ENCODE data around the gene BNIP3.
"Not testable (repeated sequence)": the region's sequence is repeated elsewhere in the genome, so short reads cannot be mapped to it uniquely, and the experiment has no call there.

The BNIP3 gene

GRCh38 chr10:131977323-131978096 lies 4.2 kb downstream of the BNIP3 start:
- no peak for DNase-seq

GRCh38 chr10:131975796-131976195 lies 5.9 kb downstream of the BNIP3 start:
- no peak for DNase-seq

GRCh38 chr10:131975003-131975402 lies 6.7 kb downstream of the BNIP3 start:
- DNase-seq, result no peak

- no peak for DNase-seq
Measured at GRCh38 chr10:131974034-131974817, 7.5 kb downstream of the BNIP3 start.

- DNase-seq, result no peak
Measured at GRCh38 chr10:131973160-131973951, 8.4 kb downstream of the BNIP3 start.

- no peak for DNase-seq
Measured at GRCh38 chr10:131972474-131973071, 9.2 kb downstream of the BNIP3 start.

GRCh38 chr10:131971591-131971990 lies 10.1 kb downstream of the BNIP3 start:
- no peak for DNase-seq

- DNase-seq, result no peak
Measured at GRCh38 chr10:131970946-131971345, 10.8 kb downstream of the BNIP3 start.

- DNase-seq, result no peak
Measured at GRCh38 chr10:131968949-131969348, 12.8 kb downstream of the BNIP3 start.

GRCh38 chr10:131964298-131964697 lies 17.4 kb downstream of the BNIP3 start:
- DNase-seq, result no peak

GRCh38 chr10:131963811-131964210 lies 17.9 kb downstream of the BNIP3 start:
- no peak for DNase-seq

- DNase-seq, result no peak
Measured at GRCh38 chr10:131963350-131963749, 18.4 kb downstream of the BNIP3 start.

GRCh38 chr10:131961777-131962662 lies 19.7 kb downstream of the BNIP3 start:
- DNase-seq, result no peak

GRCh38 chr10:131961047-131961776 lies 20.5 kb downstream of the BNIP3 start:
- DNase-seq, result no peak

GRCh38 chr10:131960631-131961046 lies 21.1 kb downstream of the BNIP3 start:
- no peak for DNase-seq

- DNase-seq, result no peak
Measured at GRCh38 chr10:131959841-131960240, 21.9 kb downstream of the BNIP3 start.

- no peak for DNase-seq
Measured at GRCh38 chr10:131955591-131956340, 26.0 kb downstream of the BNIP3 start.

- DNase-seq, result no peak
Measured at GRCh38 chr10:131954356-131954965, 27.3 kb downstream of the BNIP3 start.

- not testable (repeated sequence) for DNase-seq
Measured at GRCh38 chr10:131949908-131950307, 31.8 kb downstream of the BNIP3 start.

All from MV-4-11 (cell line).